Forelimb muscle (tissue), 1 donor: ENCODE data around the gene ZDHHC14. TPM values are rescaled to one million over a fixed set of nuclear protein-coding genes. Genes with fewer than 3 reads are reported as not detected.
A peak's percentile ranks its signal among the peaks of the same experiment; 100 is the strongest.
"Not testable (repeated sequence)": the region's sequence is repeated elsewhere in the genome, so short reads cannot be mapped to it uniquely, and the experiment has no call there.

ENCODE experiments used
- DNase-seq: peaks from one replicate; pipeline ENCODE4 v3.0.0-alpha.2; 2013; ENCODE audit warnings: low read depth
- polyA plus RNA-seq: library from polyadenylated mRNA; unstranded; fragments of 120-200 nt; gene quantifications from one replicate; pipeline ENCODE4 v1.2.1, GENCODE V29; 2013; ENCODE audit not compliant: insufficient read length

ZDHHC14 gene
- polyA plus RNA-seq, 1 donor, result 4.1 TPM

DNA sequence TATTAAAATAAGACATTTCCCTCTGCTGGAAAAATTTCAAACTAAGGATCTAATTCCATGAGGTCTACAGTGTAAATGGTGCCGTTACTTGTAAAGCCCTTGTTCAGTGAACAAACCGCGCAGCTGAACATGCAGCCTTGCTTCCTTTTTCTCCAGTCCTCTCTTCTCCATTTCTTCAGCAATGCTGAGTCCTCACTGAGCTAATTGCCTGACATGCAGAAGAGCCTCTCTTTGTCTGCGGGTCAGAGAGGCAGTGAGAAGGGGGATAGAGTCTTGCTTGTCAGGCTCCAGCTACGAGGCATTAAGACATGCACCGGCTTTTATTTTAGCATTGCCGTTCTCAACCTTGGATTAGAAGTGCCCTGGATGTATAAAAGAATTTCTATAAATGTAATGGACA, 25.7 kb downstream of the ZDHHC14 start:
- no peak for DNase-seq

DNA sequence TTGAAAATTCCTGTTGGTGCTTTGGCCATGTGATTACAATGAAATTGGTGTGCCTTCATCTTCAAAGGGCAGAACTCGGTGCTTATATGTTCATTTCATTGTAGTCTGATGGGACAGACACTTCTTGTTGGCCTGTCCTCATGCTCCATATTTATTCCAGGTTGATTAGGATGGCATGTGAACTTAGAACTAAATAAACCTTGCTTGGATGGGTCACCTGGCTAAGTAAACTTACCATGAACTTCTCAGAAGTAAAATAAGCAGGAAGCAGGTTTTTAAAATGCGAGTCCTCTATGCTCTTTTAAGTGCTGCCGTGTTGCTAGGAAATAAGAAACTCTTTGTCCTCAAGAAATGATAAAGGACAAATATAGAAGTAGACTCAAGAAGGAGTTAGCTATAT, 26.7 kb downstream of the ZDHHC14 start:
- no peak for DNase-seq

DNA sequence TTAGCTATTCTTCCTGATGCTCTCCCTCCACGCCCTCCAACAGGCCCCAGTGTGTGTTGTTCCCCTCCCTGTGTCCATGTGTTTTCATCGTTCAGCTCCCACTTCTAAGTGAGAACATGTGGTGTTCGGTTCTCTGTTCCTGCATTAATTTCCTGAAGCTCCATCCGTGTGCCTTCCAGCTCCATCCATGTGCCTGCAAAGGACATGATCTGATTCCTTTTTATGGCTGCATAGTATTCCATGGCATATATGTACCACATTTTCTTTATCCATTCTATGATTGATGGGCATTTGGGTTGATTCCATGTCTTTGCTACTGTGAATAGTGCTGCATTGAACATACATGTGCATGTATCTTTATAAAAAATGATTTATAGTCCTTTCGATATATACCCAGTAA, 27.4 kb downstream of the ZDHHC14 start:
- not testable (repeated sequence) for DNase-seq

DNA sequence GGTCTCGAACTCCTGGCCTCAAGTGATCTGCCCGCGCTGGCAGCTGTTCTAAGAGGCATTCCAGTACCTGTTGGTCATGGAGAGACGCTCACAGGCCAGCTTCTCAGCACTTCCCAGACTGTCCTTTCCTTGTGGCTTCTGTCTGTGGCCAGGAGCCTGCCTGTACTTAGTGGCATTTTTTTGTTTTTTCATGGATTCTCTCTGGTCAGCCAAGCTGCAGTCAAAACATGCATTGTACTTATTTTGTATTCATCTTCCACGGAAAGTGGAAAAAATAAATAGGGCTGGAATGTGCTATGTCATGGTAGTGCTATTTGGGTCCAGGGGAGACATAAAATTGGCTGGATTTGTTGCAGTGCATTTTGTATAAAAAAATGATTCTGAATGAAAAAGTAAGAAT, 29.1 kb downstream of the ZDHHC14 start:
- no peak for DNase-seq

DNA sequence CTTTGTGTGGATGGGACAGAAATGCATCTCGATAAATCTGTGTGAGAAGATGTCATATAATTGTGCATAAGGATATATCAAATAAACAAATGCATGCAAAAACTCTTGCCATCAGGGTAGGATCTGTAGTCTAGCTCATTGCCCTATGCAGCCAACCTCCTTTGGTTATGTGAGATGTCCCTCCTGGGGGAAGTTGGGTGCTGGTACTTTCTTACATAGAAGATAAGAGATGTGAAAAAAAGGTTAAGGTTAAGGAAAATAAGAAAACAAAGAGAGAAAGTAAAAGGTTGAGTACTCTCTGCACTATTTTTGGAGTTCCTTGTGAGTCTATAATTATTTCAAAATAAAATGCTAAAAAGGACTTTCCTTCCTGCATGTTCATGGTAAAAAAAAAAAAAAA, 30.4 kb downstream of the ZDHHC14 start:
- no peak for DNase-seq

DNA sequence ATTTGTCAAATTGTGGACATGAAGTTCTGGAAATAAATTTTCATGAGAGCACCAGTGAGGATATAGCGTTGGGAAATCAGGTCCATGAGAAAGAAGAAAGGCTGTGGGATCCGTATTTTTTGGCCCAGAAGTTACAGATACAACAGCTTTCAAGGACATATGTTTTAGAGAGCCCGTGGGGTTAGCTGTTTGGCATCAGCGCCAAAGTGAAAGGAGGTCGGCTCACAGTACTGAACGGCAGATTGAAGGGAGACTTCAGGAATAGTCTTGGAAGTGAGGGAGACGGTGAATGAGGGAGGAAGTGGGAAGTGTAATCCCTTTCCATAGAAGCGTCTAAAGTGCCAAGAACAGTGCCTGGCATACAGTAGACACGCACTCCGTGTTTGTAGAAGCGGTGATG, 31.8 kb downstream of the ZDHHC14 start:
- no peak for DNase-seq

DNA sequence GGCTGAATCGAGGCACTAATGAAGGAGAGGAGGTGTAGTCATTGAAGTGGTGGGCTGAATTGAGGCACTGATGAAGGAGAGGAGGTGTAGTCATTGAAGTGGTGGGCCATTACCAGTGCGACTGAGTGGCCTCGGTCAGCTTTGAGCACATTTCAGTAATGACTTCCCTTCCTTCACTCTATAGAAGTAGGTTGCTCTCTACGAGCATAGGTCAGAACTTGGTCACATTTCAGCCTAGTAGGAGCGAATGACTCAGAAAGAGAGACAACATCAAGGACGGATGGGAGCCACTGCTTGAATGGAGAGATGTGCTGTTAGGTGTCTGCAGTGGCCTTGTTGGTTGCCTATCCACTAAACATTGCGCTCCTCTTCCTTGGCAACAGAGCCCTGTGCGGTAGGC, 39.5 kb downstream of the ZDHHC14 start:
- no peak for DNase-seq

DNA sequence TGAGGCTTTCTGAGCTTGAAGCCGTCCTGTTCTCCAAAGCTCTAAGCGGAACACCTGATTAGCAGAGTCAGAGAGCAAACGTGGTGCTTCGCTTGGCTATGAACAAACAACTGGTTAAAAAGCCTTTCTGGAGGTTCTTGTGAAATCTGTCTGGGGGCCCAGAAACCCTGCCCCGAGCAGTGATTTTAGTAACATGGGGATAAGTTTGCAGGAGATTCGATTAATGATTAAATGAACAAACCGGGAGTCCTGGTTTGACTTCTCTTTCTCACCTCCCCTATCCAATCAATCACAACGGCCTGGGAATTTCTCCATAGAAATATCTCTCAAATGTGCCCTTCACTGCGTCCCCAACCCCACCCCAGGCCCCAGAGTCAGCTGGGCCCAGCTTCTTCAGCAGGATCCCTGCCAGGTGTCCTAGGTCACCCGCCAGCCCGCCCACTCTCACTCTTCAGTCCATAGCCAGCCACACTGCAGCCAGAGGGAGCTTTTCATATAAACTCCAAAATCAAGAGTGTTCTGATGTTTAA, 43.6 kb downstream of the ZDHHC14 start:
- no peak for DNase-seq

DNA sequence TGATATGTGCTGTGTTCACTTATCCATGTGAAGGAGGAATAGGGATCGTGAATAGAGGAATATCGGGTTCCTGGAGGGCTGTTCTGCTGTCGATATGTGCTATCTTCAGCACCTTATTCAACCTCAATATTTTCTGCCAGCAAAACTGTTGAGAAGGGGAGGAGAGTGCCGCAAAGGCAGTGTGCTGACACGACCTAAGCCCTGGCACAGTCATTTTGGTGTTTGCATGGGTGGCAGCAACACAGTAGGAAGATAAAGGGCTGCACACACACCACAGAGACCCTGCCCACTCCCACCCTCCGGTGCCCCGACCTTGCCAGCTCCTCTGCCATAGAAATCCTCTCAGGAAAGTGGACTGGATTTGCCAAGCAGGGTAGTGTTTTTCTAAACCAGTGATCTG, 47.0 kb downstream of the ZDHHC14 start:
- DNase-seq, result no peak

DNA sequence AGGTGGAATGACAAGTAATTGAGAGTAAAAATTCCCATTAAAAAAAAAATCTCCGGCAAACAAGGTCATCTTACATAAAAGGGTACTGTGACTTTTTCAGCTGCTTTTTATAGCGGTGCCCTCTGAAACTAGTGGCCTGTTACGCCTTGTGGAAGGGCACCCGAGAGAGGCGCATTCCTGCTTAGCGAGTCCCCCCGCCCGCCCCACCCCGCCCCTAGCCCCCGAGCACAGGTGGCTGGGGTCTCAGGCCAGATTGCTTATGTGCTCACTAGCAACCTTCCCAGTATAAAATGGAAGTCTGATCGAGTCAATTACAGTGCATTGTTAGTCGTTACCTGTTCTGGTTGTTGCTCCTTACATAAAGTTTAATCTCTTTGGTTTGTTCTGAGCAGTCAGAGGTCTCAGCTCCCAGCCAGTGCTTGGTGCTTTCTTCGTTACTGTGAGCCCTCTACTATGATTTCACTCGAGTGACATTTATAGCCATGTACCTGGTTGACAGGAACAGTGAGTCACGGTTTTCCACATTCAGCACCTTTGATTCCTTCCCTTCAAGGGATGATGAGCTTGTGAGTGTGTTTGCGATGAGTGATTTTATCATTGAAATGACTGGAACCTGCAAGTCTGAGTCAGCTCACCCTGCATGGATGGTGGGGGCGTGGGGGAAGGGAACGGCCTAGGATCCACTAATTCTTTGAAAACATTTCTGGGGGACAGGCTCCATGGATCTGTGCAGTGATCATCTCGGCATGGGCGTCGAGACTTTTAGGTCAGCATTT, 47.6 kb downstream of the ZDHHC14 start:
- DNase-seq, result no peak

DNA sequence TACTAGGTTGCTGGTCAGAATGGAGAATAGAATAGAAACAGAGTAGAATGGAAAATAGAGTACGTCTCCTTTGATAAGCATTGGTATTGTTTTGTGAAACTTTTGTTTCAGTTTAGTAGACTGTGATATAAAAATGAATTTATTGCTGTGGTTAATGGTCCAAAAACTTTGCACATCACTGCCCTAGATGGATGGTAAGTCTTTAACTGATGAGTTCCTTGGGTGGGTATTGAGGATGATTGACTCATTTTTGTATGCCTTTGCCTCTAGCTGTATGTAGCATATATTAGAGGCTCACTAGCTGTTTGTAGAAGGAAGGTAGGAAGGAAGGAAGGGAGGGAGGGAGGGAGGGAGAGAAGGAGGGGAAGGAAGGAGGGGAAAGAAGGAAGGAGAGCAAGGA, 48.3 kb downstream of the ZDHHC14 start:
- DNase-seq, result no peak

DNA sequence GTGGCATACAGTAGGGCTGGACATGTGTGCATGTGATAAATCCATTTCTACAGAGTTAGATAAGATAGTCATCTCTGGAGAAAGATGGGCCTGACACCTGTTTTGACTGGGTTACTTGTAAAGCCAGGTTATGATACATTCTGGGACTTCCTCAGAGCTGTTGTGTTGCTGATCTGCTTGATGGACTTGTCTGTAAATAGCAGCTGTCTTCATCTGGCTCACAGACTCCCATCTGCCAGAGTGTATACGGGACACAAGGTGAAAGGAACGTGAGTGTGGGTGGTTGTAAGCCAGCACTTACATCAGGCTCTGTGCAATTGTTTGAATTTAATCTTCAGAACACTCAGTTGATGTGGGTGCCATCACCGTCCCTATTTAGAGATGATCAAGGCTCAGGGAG, 49.8 kb downstream of the ZDHHC14 start:
- no peak for DNase-seq

DNA sequence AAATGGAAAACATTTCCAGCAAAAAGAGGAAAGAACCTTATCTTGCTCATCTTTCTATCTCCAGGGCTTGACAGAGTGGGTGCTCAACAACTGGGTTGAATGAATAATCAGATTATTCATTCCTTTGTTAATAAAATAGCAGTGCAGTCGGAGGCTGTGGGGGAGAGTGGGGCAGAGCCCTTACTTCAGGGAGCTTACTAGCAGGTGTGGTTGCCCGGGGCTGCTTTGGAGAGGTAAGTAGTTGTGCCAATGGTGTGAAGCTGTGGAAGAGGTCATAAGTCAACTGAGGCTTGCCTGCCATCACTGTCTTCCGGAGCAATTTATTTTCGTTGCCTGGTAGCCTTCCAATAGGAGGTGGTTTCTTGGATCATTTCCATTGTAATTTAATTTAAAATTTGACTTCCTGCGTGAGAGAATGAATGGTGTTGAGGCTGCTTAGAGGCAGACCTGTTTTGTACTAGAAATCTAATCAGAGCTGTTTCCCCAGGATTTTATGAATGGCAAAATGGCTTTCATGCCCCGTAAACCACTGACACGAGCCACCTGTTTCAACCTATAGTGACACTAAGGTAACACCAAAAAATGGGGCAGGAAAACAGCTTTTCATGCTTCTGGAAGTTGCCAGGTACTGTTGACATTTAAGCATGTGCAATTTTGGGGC, 51.4 kb downstream of the ZDHHC14 start:
- DNase-seq, result no peak

DNA sequence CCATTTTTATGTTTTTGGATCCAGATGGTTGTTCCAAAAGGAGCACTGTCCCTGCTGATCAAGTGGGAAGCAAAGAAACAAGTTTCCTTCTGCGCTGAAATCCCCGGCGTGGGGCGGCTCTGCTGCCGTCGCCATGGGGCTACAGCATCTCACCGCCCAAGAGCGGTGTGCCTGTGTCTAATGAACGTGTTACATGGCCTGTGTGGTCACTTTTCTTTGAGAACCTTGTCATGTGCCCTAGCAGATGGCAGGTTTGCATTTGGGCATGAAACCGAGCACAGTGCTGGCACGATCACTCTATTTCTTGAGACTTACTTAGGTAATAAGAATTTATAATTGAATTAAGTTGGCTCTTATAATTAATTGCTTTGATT, 51.9 kb downstream of the ZDHHC14 start:
- DNase-seq, result no peak

DNA sequence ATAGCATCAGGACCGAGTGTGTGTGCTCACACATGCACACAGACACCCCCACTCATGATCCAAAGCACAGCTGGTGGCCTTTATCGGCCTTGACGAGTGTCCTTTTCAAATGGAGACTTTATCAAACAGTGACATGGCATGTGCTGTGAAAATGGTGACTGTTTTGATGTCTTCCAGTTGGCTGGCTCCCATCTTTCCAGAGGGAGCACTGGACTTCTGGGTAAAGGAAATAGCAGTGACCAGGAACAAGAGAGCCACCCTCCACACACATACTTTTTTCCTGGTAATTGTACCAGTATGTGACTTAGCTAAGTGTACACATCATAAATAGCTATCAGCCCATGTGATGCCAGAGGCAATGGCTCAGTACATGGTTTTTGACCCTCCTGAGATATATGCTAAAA, 52.7 kb downstream of the ZDHHC14 start:
- DNase-seq, result no peak

DNA sequence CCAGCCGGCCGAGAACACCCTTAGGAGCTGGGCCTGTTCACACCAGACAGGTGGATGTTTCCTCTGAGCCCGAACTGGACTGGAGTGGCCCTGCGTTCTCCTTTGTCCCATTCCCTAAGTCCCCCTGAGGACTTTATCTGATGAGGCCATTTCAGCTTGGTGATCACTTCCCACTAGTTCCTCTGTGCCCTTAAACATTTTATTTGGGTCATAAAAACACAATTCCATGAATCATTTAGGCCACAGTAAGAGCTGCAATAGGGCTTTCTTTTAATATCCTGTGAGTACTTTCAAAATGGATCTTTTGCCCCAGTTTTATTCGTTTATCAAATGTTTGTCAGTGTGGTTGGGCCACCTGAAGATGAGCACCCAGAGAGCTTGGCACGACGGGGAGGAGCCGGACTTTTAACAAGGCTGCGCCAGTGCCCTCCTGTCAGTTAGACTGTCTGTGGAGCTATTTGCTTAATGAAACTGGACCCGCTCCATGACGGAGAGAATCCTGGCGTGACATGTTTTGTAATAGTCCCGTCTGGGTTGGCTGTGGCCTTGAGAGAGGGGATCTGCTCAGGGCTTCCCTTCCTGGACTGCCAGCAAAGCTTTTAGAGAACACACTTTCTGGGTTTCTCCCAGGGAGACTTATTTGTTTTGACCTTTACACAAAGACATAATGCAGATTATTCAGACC, 53.5 kb downstream of the ZDHHC14 start:
- DNase-seq, result no peak

DNA sequence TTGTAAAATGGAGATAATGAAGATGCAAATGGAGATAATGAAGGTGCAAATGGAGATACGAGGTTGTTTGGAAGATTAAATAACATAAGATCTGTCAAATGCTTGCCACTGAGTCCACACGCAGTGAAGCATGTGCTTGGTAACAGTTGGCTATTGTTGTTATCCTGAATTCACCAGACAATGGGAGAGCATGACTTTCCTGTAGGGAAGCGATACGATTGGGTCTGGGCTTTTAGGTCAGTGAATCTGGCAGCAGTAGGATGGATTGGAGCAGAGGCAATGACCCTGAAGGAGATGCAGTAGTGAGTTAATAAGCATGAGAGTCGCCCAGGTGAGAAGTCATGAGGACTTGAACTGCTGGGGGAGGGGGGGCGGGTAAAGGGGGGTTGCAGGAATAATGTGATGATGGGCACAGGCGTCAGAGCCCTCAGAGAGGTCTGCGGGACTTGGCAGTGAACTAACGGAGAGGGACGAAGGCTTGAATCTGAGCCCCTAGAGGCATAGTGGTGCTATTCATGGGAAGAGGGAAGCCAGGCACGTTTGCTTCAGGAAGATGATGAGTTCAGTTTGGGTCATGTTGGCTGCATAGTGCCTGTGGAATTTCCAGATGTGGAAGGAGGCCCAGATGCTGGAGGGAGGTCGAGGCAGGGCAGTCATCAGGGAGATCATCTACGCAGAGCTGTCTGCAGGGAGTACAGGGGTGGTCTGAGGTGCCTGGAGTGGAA, 55.4 kb downstream of the ZDHHC14 start:
- DNase-seq, result no peak

DNA sequence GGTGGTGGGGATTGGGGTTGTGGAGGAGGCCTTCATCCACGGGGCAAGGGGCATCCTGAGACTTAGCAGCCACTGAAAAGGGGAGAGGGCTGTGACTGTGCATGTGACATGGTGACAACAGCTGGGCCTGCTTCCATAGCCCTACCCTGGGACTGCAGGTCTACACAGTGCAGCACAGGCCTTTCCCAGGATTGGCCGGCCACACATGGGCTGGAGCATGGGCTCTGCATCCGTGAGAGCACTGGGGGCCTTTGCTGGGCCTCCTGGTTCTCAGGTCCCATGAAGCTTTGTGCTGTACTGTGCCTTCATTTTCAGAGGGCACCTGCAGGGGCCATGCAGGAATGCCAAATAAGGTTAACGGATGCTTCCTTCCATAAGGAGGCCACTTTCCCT, 56.0 kb downstream of the ZDHHC14 start:
- no peak for DNase-seq

DNA sequence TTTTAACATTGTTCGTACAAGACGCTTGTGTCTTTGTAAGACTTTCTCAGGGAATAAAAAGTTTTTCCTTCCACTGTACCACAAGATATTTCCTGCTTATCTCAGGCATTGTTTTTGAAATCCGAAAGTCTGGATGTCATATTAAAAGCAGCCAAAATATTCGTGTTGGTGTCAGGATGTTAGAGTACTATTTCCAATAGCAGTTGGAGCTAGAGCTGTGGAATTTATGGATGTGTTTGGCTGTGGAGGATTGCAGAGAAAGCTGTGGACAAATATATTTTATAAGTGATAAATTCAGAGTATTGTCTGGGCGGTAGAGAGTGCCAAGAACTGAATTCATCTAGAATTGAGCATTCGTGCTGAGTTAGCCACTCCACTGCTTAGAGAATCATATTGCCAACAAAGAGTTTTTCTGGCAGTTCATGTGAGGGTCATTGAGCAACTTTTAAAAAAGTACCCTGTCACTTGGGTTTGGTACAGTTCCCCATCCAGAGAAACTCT, 57.7 kb downstream of the ZDHHC14 start:
- DNase-seq, result peak; percentile 53

DNA sequence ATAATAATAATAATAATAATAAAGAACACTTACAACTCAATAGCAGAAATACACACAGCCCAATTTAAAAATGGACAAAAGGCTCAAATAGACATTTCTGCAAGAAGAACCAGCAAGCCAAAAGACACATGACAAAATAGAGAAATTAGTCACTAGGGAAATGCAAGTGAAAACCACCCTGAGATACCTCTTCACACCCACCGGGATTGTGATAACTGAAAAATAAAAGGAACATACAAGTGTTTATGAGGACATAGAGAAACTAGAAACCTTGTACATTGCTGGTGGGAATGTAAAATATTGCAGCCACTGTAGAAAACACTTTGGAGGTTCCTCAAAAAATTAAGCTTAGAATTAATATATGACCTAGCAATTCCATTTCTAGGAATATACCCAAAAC, 59.2 kb downstream of the ZDHHC14 start:
- DNase-seq, result no peak

DNA sequence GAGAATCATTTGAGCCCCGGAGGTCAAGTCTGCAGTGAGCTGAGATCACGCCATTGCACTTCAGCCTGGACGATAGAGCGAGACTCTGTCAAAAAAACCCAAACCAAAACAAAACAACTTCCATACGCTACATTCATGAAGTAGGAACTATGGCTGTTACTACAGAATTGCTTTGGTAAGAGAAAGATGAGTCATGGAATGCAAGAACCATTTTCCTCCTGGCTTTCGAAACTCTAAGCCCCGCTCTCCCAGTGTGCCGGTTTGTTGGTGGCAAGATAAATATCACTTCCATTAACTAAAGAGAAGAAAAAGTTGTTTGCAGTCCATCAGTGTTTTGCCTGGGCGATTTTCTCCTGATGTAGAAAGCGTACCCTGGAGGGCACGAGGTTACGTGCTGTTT, 61.3 kb downstream of the ZDHHC14 start:
- DNase-seq, result no peak
